ENCODE data around the gene SERGEF.

Gene SERGEF

DNA sequence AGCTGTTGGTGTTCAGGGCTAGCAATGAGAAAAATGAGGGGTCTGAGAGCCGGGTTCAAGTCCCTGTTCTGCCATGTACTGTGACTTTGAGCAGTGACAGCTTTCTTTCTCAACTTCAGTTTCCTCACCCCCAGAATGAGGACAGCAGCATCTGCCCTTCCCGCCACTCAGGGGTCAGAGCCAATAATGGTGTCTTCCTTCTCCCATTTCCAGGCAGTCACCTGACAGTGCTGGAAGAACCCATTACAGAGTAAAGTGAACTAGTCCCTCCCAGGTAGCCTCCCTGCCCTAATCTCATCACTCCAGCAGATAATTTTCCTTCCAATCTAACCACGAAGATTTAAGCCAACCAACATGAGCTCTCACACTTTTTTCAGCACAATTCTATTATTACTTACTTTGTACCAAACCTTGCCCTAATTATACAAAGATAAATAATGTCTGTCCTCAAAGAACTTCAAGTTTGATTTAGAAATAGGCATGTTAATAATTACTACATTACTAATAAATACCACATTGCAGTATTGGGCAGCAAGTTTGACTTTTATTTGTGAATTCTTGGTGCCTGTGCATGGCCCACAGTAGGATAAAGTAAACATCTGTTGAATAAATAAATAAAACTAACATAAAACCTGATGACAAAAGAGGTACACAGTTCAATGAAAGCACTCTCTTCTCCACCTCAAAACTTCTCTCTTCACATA, 61.0 kb downstream of the SERGEF start:
- DNase-seq (ENCODE audit: low read depth in 2 of 2) = no peak

- no peak for DNase-seq (ENCODE audit: low read depth in 2 of 2)
Measured at GRCh38 chr11:17950644-17951043, 62.2 kb downstream of the SERGEF start.

GRCh38 chr11:17948296-17948695, 64.6 kb downstream of the SERGEF start:
- no peak for DNase-seq (ENCODE audit: low read depth in 2 of 2)

DNA sequence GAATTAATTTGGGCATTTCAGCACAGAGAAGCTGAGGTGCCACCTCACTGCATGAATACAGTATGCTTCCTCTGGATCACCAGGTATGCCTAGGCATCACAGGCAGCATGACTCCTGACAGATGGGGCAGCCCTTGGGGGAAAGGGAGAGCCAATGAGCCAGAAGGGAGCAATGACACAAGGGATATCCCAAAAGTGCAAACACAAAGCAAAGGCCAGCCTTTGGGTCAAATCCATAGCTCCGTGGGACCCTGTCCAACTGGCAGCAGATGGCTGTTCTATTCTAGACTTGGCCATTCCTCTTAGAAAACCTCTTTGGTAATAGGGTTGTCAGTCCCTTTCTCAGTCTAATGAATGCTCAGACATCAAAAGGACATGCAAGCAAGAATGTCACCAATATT, 73.3 kb downstream of the SERGEF start:
- DNase-seq (ENCODE audit: low read depth in 2 of 2) = no peak

DNA sequence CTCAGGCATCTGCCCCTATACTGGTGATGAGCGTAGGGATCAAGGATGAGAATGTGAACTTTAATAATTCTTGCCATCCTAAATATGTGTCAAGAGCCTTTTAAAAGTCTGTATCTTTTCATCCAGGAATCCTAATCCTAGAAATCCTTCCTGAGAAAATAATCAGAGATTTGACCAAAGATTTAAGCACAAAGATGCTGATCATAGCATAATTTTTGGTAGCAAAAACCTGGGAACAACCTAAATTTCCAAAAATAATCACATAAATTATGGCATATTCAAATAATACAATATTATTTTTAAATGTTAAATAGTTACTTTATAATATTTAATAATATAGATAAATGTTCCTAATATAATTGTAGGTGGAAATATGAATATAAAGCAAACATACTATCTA, 76.1 kb downstream of the SERGEF start:
- DNase-seq (ENCODE audit: low read depth in 2 of 2) = no peak

DNA sequence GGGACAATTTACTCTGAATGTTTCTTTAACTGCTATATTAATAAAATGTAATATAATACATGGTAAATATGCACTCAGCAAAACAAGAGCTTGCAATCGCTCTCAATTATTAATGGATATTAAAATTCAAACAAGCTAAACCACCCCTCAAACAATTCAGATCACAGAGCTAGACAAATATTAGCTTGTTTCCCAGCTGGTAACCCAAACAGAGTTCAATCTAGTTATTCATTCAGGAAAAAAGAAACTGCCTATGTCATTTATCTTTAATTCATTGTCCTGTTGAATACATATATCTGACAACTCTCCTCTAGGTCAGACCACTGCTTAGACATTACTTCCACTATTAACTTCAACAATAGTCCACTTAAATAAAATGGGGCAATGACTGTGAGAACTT, 78.7 kb downstream of the SERGEF start:
- no peak for DNase-seq (ENCODE audit: low read depth in 2 of 2)

GRCh38 chr11:17933708-17934107, 79.1 kb downstream of the SERGEF start:
- no peak for DNase-seq (ENCODE audit: low read depth in 2 of 2)

- DNase-seq (ENCODE audit: low read depth in 2 of 2) = no peak
Measured at GRCh38 chr11:17932472-17932871, 80.4 kb downstream of the SERGEF start.

DNA sequence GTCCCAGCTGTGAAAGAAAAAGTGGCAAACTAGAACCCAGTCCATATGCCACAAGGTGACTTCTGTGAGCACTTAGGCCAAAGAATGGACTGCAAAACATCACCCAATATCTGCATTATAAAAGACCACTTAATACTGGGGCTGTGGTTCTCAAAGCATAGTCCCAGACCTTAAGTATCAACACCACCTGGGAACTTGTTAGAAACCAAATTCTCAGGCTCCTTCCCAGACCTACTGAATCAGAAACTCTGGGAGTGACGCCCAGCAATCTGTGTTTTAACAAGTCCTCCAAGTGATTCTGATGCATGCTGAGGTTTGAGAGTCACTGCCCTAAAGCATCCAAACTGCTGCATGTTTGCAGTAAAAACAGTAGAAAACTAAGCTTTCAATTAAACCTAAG, 81.3 kb downstream of the SERGEF start:
- DNase-seq (ENCODE audit: low read depth in 2 of 2) = no peak

- DNase-seq (ENCODE audit: low read depth in 2 of 2) = no peak
Measured at GRCh38 chr11:17930544-17931125, 82.2 kb downstream of the SERGEF start.

GRCh38 chr11:17929171-17929570, 83.7 kb downstream of the SERGEF start:
- DNase-seq (ENCODE audit: low read depth in 2 of 2) = no peak

GRCh38 chr11:17927681-17928343, 85.0 kb downstream of the SERGEF start:
- DNase-seq (ENCODE audit: low read depth in 2 of 2) = no peak

- no peak for DNase-seq (ENCODE audit: low read depth in 2 of 2)
Measured at GRCh38 chr11:17927041-17927440, 85.8 kb downstream of the SERGEF start.

DNA sequence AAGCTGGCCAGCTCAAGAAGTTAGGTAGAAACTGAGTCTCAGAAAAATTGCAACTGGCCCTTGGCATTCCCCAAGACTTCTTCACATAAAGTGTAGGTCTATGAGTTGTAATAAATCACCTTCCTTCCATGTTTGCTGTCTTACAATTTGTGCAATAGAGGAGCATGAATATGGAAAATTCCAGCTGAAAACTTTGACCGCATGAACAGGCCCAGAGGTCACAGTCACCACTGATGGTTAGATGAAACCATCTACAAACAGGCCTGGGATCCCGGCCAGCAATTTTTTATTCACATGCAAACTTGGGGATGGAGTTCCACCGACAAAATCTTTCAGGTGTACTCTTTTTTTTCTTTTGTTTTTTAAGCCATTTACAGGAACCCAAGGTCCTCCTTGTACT, 88.1 kb downstream of the SERGEF start:
- no peak for DNase-seq (ENCODE audit: low read depth in 2 of 2)

DNA sequence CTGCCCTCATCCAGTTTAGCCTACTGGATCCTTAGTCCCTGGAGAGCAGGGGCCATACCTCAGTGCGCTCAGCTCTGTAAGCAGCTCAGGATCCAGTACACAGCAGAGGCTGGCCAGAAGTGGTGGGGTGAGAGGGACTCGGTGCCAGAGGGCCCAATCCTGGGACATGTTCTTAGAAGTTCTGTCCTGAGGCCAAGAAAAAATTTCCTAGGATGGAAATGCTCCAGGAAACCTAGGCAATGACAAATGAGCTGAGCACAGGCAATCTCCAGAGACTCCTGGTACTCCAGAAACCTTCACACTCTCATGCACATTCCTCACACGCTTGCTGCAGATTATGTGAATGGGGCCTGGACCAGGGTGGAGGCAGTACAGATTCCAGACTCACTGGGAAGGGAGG, 89.6 kb downstream of the SERGEF start:
- DNase-seq (ENCODE audit: low read depth in 2 of 2) = no peak

DNA sequence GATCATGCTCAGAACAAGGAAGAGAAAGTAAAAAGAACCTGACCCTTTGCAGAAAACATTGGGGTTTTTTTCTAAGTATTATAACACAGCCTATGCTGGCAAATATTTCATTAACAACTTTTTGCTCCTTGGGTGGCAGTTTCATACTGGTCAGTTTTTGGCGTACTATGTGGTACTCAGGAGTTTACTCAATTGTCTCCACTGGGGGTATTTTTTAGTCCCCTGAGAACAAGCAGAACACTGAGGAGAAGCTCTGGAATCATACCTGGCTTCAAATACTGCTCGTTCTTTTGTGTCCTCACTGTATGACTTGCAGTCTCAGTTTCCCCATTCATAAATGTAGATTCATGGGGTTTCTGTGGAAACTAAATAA, 90.4 kb downstream of the SERGEF start:
- DNase-seq (ENCODE audit: low read depth in 2 of 2) = no peak

DNA sequence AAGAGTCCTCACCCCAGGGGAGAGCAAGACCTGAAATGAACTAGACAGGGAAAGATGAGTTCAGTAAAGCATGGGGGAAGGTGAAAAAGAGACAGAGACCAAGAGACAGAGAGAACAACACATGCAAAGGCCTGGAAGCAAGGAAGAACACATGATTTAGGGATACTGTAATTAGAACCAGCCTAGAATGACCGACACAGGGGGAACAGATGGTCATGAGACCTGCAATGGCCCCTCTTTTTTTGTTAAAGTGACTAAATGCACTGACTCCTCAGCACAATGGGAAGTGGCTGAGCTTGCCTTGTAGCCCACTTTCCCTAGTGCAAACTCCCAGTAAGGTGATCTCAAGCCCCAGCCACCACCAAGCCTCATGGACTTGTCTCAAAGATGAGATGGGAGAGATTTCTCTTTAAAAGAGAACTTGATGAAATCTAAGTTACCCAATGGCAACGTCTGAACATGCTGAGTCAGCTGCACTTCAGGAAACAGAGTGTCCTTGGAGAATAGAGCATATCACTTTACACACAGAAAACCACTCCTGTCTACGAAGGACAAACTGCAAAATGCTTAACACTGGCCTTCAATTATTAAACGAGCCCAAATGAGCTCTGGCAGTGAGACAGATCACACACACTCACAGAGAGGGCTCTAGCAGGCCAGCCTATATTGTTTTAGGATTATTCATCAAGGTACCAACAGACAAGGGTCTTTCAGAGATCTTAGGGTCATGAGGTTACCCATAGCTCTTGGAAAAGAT, 91.0 kb downstream of the SERGEF start:
- DNase-seq (ENCODE audit: low read depth in 2 of 2) = no peak

DNA sequence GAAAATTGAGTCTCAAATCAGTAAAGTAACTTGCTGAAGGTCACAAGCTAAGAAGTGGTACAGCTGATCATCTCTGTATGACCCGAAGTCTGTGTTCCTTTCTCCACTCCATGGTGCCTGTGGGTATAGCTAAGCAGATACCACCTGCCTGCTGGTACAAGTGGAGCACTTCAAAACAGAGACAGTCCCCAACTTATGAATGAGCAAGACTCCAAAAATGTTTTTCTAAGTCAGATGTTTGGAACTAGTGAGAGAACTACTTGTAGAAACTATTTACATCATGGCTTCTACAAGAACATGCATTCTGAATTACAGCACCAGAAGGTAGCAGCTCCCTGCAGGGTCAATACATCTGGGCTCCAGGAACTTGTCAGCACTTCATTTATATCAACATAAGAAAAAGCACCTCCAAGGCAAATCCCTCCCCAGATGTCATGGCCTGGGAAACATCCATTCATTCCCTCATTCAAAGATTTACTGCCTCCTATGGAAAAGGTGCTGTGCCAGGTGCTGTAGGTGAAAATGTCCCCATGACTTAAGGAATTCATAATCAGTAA, 94.7 kb downstream of the SERGEF start:
- no peak for DNase-seq (ENCODE audit: low read depth in 2 of 2)

GRCh38 chr11:17917556-17917955, 95.3 kb downstream of the SERGEF start:
- no peak for DNase-seq (ENCODE audit: low read depth in 2 of 2)

- DNase-seq (ENCODE audit: low read depth in 2 of 2) = no peak
Measured at GRCh38 chr11:17915500-17916143, 97.2 kb downstream of the SERGEF start.

DNA sequence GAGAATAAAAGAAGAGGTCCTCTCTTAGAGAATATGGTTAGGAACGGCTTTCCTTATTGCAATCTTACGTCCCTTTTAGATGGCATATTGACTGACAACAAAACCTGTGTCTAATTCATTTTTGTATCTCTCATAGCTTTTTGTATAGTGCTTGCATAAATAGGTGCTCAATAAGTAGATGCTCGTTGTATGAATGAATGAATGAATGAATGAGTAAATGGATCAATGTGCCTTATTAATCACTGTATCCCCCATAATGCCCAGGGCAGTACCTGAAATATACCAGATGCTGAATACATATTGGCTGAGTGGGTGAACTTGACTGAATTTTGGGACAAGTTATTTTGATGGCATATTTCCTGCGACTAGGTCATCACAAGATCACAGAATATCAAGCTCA, 97.9 kb downstream of the SERGEF start:
- no peak for DNase-seq (ENCODE audit: low read depth in 2 of 2)

- DNase-seq (ENCODE audit: low read depth in 2 of 2) = no peak
Measured at GRCh38 chr11:17907046-17907445, 105.8 kb downstream of the SERGEF start.
